ENCODE results near the gene GAS7.

DNA sequence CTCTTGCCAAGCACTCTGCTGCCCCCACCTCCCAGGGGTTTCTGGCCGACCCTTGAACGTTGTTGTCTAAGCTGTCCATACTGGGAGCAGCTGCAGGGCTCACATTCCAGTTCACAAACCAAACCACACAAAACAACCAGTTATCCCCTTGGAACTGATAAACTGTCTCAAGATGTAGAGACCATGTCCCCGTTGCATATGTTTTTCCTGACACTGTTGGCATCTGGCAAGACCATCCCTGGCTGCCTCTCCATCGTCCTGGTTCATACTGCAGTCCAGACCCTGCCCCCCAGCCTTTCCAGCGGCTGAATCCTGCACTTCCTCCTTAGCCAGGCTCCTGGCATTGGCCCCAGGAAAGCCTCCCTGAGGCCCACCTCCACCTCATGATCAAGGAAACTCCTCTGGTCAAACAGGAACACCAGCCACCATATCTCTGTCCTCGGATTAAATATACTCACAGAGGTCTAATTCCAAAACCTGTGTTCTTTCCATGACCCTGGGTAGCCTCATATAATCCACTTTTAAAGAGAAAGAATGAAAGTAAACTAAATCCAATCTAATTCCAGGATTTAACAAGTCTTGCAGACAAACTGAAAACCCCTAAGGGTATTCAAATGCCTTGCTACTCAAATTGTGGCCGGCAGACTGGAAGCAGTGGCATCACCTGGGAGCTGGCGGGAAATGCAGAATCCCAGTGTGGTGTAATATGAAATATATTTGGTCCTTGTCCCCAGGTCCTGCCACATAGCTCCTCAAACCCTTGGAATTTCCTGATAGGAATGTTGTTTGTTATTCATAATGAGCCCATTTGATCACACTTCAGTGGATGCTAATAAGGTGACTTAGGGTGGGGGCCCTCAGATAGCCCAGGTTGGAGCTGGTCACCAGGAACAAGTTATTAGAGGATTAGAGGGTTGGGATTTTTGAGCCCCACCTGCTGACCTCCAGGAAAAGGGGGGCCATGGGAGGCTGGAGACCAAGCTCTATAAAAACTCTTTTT lies 14.2 kb downstream of the GAS7 start:
- TF ChIP-seq CTCF (IDR thresholded peaks at IDR 0.05) (no peak), EZH2 (IDR thresholded peaks at IDR 0.05) (no peak), EZH2phosphoT487 (IDR thresholded peaks at IDR 0.05) (no peak)
